ENCODE results near the gene HPD.
"Not testable (repeated sequence)": the region's sequence is repeated elsewhere in the genome, so short reads cannot be mapped to it uniquely, and the experiment has no call there.

DNA sequence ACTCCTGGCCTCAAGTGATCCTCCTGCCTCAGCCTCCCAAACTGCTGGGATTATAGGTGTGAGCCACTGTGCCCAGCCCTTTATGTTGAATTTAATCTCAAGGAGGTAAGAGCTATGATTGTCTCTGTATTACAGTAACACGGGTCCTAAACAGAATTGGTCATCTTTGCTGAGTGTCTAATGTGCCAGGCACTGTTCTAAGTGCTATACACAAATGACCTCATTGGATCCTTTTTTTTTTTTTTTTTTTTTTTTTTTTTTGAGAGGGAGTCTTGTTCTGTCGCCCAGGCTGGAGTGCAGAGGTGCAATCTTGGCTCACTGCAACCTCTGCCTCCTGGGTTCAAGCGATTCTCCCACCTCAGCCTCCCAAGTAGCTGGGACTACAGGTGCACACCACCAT, 6.3 kb downstream of the HPD start:
- TF ChIP-seq, protein P1, sequence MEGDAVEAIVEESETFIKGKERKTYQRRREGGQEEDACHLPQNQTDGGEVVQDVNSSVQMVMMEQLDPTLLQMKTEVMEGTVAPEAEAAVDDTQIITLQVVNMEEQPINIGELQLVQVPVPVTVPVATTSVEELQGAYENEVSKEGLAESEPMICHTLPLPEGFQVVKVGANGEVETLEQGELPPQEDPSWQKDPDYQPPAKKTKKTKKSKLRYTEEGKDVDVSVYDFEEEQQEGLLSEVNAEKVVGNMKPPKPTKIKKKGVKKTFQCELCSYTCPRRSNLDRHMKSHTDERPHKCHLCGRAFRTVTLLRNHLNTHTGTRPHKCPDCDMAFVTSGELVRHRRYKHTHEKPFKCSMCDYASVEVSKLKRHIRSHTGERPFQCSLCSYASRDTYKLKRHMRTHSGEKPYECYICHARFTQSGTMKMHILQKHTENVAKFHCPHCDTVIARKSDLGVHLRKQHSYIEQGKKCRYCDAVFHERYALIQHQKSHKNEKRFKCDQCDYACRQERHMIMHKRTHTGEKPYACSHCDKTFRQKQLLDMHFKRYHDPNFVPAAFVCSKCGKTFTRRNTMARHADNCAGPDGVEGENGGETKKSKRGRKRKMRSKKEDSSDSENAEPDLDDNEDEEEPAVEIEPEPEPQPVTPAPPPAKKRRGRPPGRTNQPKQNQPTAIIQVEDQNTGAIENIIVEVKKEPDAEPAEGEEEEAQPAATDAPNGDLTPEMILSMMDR (IDR thresholded peaks at IDR 0.05; ENCODE audit: low read length): not testable (repeated sequence)
- not testable (repeated sequence) for TF ChIP-seq EZH2phosphoT487 (IDR thresholded peaks at IDR 0.05; ENCODE audit: low read length); EZH2 (optimal IDR thresholded peaks at IDR 0.05; ENCODE audit: low read depth, low read length)
